Stimulated activated CD4-positive, alpha-beta T cell treated with anti-CD3 and anti-CD28 coated beads, Interleukin-4, amount 100 ng/mL, for 24 hours (primary cell): Measurements from ENCODE around the gene PEX5L.

ENCODE experiments used
- DNase-seq: peaks from one replicate; pipeline ENCODE4 v3.0.0-alpha.2; 2020

Gene PEX5L

GRCh38 chr3:180004542-180004941 is 32.2 kb downstream of the PEX5L start:
- DNase-seq, result no peak

- DNase-seq, result no peak
These were observed 34.7 kb downstream of the PEX5L start for GRCh38 chr3:180002006-180002405.

- DNase-seq, result no peak
These were observed 36.2 kb downstream of the PEX5L start for GRCh38 chr3:180000500-180000899.

GRCh38 chr3:179995406-179995805 is 41.3 kb downstream of the PEX5L start:
- no peak for DNase-seq

GRCh38 chr3:179991883-179992282 is 44.9 kb downstream of the PEX5L start:
- DNase-seq, result no peak

GRCh38 chr3:179991104-179991503 is 45.6 kb downstream of the PEX5L start:
- DNase-seq, result no peak

GRCh38 chr3:179981646-179982045 is 55.1 kb downstream of the PEX5L start:
- no peak for DNase-seq

- DNase-seq, result no peak
These were observed 59.4 kb downstream of the PEX5L start for GRCh38 chr3:179977356-179977755.

- DNase-seq, result no peak
These were observed 62.8 kb downstream of the PEX5L start for GRCh38 chr3:179973931-179974361.

- no peak for DNase-seq
These were observed 63.8 kb downstream of the PEX5L start for GRCh38 chr3:179972881-179973423.

- no peak for DNase-seq
These were observed 65.5 kb downstream of the PEX5L start for GRCh38 chr3:179971280-179971679.

- no peak for DNase-seq
These were observed 66.0 kb downstream of the PEX5L start for GRCh38 chr3:179970746-179971145.

- DNase-seq, result no peak
These were observed 67.2 kb downstream of the PEX5L start for GRCh38 chr3:179969525-179969924.

- DNase-seq, result no peak
These were observed 69.1 kb downstream of the PEX5L start for GRCh38 chr3:179967622-179968021.

GRCh38 chr3:179964890-179965289 is 71.8 kb downstream of the PEX5L start:
- no peak for DNase-seq

GRCh38 chr3:179962629-179963387 is 73.9 kb downstream of the PEX5L start:
- no peak for DNase-seq

GRCh38 chr3:179961703-179962078 is 75.0 kb downstream of the PEX5L start:
- DNase-seq, result no peak

GRCh38 chr3:179961071-179961702 is 75.5 kb downstream of the PEX5L start:
- DNase-seq, result no peak

- DNase-seq, result no peak
These were observed 78.0 kb downstream of the PEX5L start for GRCh38 chr3:179958759-179959158.

- no peak for DNase-seq
These were observed 78.6 kb downstream of the PEX5L start for GRCh38 chr3:179958143-179958542.

GRCh38 chr3:179957264-179957845 is 79.4 kb downstream of the PEX5L start:
- DNase-seq, result no peak

- no peak for DNase-seq
These were observed 80.3 kb downstream of the PEX5L start for GRCh38 chr3:179956416-179956830.

- DNase-seq, result no peak
These were observed 80.9 kb downstream of the PEX5L start for GRCh38 chr3:179955809-179956208.

- DNase-seq, result no peak
These were observed 81.5 kb downstream of the PEX5L start for GRCh38 chr3:179955286-179955685.
